ENCODE measurements around the gene CINP. TPM values are rescaled to one million over a fixed set of nuclear protein-coding genes. Genes with fewer than 3 reads are reported as not detected.

The CINP gene
- total and polyA plus RNA-seq, 2 of the 13 experiments (the other 11 are each of a cell fraction or from before 2014, with no cell fraction given) = 32.8 to 42.8 TPM

DNA sequence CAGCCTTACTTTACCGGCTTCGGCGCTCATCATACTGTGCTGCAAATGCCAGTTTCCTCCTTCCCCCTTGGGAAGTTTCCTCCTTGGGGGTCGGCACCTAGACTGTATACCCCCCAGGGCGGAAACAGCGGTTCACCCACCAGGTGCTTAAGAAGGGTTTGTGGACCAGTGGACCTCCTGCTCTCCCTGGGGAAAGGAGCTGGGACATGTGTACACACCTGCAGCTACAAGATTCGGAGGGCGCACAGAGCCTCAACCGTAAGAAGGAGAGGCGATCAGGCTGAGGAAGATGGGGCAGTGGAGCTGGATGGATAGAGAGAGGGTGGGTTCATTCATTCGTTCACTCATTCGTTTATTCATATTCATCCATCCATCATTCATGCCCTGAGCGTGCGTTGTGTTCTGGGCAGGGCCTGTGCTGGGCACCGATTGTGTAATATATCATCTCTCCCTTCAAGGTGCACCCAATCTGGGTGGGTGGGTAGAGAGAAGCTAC is 43.9 kb downstream of the CINP start (continued):
- TF ChIP-seq, protein P1, sequence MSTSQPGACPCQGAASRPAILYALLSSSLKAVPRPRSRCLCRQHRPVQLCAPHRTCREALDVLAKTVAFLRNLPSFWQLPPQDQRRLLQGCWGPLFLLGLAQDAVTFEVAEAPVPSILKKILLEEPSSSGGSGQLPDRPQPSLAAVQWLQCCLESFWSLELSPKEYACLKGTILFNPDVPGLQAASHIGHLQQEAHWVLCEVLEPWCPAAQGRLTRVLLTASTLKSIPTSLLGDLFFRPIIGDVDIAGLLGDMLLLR (CRISPR knock-in tag; IDR thresholded peaks at IDR 0.05) = no peak
- TF ChIP-seq, protein P2, sequence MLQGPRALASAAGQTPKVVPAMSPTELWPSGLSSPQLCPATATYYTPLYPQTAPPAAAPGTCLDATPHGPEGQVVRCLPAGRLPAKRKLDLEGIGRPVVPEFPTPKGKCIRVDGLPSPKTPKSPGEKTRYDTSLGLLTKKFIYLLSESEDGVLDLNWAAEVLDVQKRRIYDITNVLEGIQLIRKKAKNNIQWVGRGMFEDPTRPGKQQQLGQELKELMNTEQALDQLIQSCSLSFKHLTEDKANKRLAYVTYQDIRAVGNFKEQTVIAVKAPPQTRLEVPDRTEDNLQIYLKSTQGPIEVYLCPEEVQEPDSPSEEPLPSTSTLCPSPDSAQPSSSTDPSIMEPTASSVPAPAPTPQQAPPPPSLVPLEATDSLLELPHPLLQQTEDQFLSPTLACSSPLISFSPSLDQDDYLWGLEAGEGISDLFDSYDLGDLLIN (CRISPR knock-in tag; IDR thresholded peaks at IDR 0.05; ENCODE audit: borderline replicate concordance) = no peak
- 0 out of 2 replicates have a peak, but pooled peaks have one; percentile 22 for TF ChIP-seq SRY (CRISPR knock-in tag; IDR thresholded peaks at IDR 0.05)
- no peak for TF ChIP-seq ZBTB7A (CRISPR knock-in tag; IDR thresholded peaks at IDR 0.05)
- no peak for TF ChIP-seq ZSCAN30 (CRISPR knock-in tag; IDR thresholded peaks at IDR 0.05)
- no peak for TF ChIP-seq ZNF331 (CRISPR knock-in tag; IDR thresholded peaks at IDR 0.05)
- TF ChIP-seq, protein P3, sequence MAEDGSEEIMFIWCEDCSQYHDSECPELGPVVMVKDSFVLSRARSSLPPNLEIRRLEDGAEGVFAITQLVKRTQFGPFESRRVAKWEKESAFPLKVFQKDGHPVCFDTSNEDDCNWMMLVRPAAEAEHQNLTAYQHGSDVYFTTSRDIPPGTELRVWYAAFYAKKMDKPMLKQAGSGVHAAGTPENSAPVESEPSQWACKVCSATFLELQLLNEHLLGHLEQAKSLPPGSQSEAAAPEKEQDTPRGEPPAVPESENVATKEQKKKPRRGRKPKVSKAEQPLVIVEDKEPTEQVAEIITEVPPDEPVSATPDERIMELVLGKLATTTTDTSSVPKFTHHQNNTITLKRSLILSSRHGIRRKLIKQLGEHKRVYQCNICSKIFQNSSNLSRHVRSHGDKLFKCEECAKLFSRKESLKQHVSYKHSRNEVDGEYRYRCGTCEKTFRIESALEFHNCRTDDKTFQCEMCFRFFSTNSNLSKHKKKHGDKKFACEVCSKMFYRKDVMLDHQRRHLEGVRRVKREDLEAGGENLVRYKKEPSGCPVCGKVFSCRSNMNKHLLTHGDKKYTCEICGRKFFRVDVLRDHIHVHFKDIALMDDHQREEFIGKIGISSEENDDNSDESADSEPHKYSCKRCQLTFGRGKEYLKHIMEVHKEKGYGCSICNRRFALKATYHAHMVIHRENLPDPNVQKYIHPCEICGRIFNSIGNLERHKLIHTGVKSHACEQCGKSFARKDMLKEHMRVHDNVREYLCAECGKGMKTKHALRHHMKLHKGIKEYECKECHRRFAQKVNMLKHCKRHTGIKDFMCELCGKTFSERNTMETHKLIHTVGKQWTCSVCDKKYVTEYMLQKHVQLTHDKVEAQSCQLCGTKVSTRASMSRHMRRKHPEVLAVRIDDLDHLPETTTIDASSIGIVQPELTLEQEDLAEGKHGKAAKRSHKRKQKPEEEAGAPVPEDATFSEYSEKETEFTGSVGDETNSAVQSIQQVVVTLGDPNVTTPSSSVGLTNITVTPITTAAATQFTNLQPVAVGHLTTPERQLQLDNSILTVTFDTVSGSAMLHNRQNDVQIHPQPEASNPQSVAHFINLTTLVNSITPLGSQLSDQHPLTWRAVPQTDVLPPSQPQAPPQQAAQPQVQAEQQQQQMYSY (CRISPR knock-in tag; IDR thresholded peaks at IDR 0.05) = no peak
- no peak for TF ChIP-seq ZNF3 (CRISPR knock-in tag; IDR thresholded peaks at IDR 0.05)
- no peak for TF ChIP-seq ADNP (CRISPR knock-in tag; IDR thresholded peaks at IDR 0.05)
